HFF-Myc (cell line): ENCODE results near the gene SUPT4H1.

ENCODE experiments used
- DNase-seq: peaks from one replicate; pipeline ENCODE4 v3.0.0-alpha.2; 2011; ENCODE audit warnings: low read depth; ENCODE audit errors: extremely low read depth
- H3K4me3 ChIP-seq: replicated peaks from 2 replicates; pipeline ENCODE4 v1.5.1; 2011; ENCODE audit warnings: low read depth, mild to moderate bottlenecking, control low read depth, low read length
- CTCF ChIP-seq: IDR thresholded peaks from 2 replicates; pipeline ENCODE4 v1.5.1; 2012; ENCODE audit warnings: mild to moderate bottlenecking, low read depth, low read length, control low read depth; ENCODE audit errors: missing control alignments

SUPT4H1 gene

DNA sequence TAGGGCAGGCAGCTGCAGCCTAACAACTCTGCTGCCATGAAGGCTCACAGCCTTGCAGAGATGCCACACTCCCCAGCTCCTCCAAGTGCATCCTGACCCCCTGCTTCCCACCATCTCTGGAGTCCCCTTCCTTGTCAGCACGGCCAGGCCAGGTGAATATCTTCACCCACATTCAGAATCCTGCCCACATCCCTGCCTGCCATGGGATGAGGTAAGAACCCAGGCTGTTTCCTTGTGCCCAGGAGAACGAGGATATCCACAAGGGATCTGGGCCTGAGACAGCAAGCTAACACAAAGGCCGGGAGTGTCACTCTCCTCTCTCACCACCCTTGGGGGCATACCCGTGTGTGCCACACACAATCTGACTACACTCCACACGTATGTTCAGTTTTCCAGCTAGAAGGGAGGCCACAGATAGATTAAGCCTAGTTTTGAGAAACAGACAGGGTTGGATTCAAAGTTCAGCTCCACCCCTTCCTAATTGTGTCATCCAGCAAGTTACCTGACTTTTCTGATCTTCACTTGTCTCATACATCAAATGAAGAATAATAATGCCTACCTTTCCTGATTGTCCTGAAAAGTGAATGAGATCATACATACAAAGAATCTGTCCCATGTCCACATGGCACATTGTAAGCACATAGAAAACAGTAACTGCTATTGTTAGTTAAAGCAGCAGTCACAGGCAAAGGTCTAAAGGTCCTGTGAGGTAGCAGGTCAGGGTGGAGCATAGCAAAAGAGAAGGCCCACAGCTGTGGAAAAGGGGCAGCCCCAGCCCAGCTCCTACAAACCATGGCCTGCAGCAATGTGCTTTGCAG, 17.4 kb upstream of the SUPT4H1 start:
- no peak for DNase-seq
- no peak for TF ChIP-seq CTCF

GRCh38 chr17:58368860-58369213, 16.8 kb upstream of the SUPT4H1 start:
- no peak overlapping the region for H3K4me3 ChIP-seq
- no peak for DNase-seq
- TF ChIP-seq CTCF = no peak

More for the DNA sequence above, 17.4 kb upstream of the SUPT4H1 start:
- no peak overlapping the region for H3K4me3 ChIP-seq

- TF ChIP-seq CTCF = no peak
- DNase-seq = no peak
- no peak overlapping the region for H3K4me3 ChIP-seq
These were observed 15.5 kb upstream of the SUPT4H1 start for GRCh38 chr17:58367461-58367860.

DNA sequence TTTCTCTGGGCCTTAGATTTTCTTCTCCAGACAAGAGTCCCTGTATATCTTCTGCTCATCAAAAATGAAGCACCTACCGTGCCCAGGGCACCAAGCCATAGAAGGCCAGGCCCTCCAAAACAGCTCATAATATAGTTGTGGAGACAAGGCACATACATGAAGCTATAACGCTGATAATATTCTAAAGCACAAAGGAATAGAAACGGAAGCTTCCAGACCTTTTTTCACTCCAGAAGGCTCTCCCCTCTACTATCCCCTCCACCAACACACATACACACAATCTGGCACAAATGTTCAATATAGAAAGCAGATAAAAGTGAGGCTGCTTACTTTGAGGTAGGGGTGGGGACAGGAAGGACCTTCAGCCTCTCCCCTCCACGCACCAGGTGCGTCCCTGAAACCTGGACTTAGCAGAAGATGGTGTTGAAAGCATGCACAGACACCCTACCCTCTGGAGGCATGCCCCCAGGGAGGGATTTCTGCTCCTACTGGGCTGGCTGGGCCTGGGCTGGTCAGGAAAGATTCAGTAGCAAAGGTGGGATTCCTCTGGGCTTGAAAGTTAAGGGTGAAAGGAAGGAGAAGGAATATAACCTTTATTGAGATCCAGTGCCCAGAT, 14.1 kb upstream of the SUPT4H1 start:
- no peak for DNase-seq
- no peak for TF ChIP-seq CTCF
- no peak overlapping the region for H3K4me3 ChIP-seq

DNA sequence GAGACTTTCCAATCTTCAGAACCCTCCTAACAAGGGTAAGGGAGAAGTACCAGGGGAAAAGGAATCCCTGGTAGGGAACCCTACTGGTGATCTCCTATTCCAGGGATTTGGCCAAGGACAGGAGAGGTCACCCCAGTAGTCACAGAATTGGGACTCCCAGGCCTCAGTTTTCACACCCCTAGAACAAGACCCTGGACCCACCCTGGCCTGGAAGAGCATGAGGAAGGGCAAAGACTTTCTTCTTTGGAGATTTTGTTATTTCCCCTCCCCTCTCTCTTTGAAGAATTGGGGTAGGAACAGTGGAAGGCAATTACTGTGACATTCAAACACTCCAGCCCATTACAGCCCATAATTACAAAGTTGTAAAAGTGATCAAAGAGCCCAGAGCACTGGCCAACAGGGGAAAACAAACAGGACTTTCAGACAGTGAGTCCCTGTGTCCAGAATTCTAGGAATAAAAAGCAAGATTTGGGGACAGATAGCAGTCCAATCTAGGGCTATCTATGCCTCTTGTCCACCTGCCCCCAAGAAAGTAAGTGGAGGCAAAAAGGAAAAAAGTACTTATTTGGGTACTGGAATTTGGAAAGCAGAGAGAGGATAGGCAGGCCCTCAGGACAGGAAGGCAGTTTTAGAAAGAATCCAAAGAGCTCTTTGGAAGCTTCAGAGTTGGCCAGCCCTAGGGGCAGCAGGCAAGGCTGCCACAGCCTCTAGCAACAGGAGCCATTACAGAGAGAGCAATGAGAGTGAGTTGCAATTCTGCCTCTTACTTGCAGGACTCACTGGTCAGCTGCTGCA, 13.4 kb upstream of the SUPT4H1 start:
- no peak overlapping the region for H3K4me3 ChIP-seq
- TF ChIP-seq CTCF = no peak
- DNase-seq = no peak

GRCh38 chr17:58364270-58364942, 12.4 kb upstream of the SUPT4H1 start:
- no peak for DNase-seq
- TF ChIP-seq CTCF = no peak
- H3K4me3 ChIP-seq = no peak overlapping the region
